Naive thymus-derived CD8-positive, alpha-beta T cell (primary cell): Measurements from ENCODE around the gene KLLN. TPM values are rescaled to one million over a fixed set of nuclear protein-coding genes. Genes with fewer than 3 reads are reported as not detected.
"Not testable (repeated sequence)": the region's sequence is repeated elsewhere in the genome, so short reads cannot be mapped to it uniquely, and the experiment has no call there.

Experiments used
- ATAC-seq, 2 donors: fragments of 150-1000 bp; cut with Tn5 transposase in 1 of 2; sonication (Bioruptor Pico), chemical (Tn5 transposase) in 1 of 2; 1 replicate in 1 of 2; 2 replicates in 1 of 2; pipeline ENCODE4 v1.10.0; 2021; ENCODE audit warnings: mild to moderate bottlenecking in 2 of 2, moderate library complexity in 2 of 2
- POLR2A ChIA-PET: fragments of 350-600 bp; sonication (Branson Sonifier 250); formaldehyde crosslinking; loops from one replicate; lab custom pipeline; 2021; ENCODE audit warnings: antibody characterized with exemption; lab: Charles Lee
- DNase-seq, 10 donors: peaks; one replicate each; pipeline versions ENCODE4 v3.0.0 to v3.0.0-alpha.2; 2020 to 2022
- H3K27ac Mint-ChIP-seq, 10 donors: one replicate each; pipeline ENCODE4 v1.8.0; 2020 to 2022; ENCODE audit warnings: mild to moderate bottlenecking in 10 of 10, mixed read lengths in 10 of 10, moderate library complexity in 4 of 10, inconsistent platforms in 1 of 10
- H3K27me3 Mint-ChIP-seq, 5 donors: one replicate each; pipeline ENCODE4 v1.8.0; 2021 to 2022; ENCODE audit warnings: mixed read lengths in 5 of 5
- H3K36me3 Mint-ChIP-seq, 3 donors: one replicate each; pipeline ENCODE4 v1.8.0; 2020 to 2022; ENCODE audit warnings: mixed read lengths in 3 of 3, mild to moderate bottlenecking in 2 of 3, inconsistent platforms in 1 of 3
- H3K4me1 Mint-ChIP-seq, 4 donors: one replicate each; pipeline ENCODE4 v1.8.0; 2021 to 2022; ENCODE audit warnings: mixed read lengths in 4 of 4
- H3K4me3 Mint-ChIP-seq, 10 donors: one replicate each; pipeline ENCODE4 v1.8.0; 2020 to 2022; ENCODE audit warnings: mild to moderate bottlenecking in 10 of 10, mixed read lengths in 10 of 10, moderate library complexity in 6 of 10, inconsistent platforms in 1 of 10
- H3K9me3 Mint-ChIP-seq, 9 donors: one replicate each; pipeline ENCODE4 v1.8.0; 2020 to 2022; ENCODE audit warnings: mixed read lengths in 9 of 9, mild to moderate bottlenecking in 3 of 9, inconsistent platforms in 1 of 9, moderate library complexity in 1 of 9
- polyA plus RNA-seq, 3 donors: library from polyadenylated mRNA; unstranded; fragments of 300-500 nt; fragmentation: Illumina TruSeq; gene quantifications; one replicate each; pipeline ENCODE4 v1.2.3, GENCODE V29; 2021
- total RNA-seq, 8 experiments: library from RNA in 2 of 8; stranded (reverse) in 2 of 8; gene quantifications; one replicate each; pipeline ENCODE4 v1.2.3 and lab custom pipeline; 2021 to 2026

The KLLN gene
- total and polyA plus RNA-seq, 5 experiments from 2014 or later: 0.08 to 1.7 (median 0.47) TPM

GRCh38 chr10:87880336-87880735, 17.0 kb upstream of the KLLN start:
- Mint-ChIP-seq H3K36me3 (peaks cover 0 to 42% (median 28%) of the 10 kb centered on the region in 3 donors), H3K4me1 (peaks cover 15 to 71% (median 42%) of the 10 kb centered on the region in 4 donors), H3K27ac (peak overlapping the region in 2 of 10 donors; percentile 23 to 29), H3K4me3 (no peak overlapping the region), H3K27me3 (no peaks in the 10 kb centered on the region), H3K9me3 (peaks cover 0 to 8% (median 0%) of the 10 kb centered on the region in 9 donors)
- POLR2A ChIA-PET: interaction anchor here (2.1 kb wide), 1 partner anchor 18 kb away, joined by 8 read pairs; no protein-coding TSS in a partner anchor
- ATAC-seq (no peak), DNase-seq (no peak)

DNA sequence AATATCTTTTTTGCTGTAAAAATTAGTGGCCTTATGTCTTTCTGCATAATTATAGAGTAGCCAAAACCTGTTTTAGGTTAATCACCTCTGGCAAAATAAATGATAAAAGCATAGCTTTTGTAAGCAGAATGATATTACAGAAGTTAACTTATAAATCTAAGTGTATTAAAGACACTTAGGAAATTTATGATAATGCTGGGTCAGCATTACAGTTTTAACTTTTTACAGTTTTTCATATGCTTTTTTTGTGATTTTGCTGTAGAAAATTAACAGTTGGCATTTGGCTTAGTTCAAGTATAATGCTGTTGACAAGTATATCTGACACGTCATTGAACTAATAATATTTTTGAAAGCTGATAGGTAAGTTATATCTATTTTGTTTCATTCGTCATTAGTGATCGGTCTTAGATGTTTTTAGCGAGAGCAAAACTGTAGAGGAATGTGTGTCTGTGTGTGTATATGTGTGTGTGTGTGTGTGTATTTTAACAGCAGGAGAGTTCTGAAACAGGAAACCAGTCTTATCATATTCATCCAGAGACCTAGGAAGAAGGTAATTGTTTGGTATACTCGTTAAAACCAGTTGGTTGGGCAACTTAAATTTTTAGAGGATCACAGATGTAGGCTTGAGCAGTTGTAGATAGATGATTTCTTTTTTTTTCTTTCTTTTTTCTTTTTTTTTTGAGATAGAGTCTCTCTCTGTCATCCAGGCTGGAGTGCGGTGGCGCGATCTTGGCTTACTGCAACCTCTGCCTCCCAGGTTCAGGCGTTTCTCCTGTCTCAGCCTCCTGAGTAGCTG, 15.5 kb upstream of the KLLN start:
- Mint-ChIP-seq H3K27ac (peak overlapping the region in 3 of 10 donors; percentile 12 to 63 (median 27)), H3K36me3 (peaks cover 0 to 45% (median 28%) of the 10 kb centered on the region in 3 donors), H3K4me1 (peaks cover 17 to 85% (median 48%) of the 10 kb centered on the region in 4 donors), H3K9me3 (peaks cover 0 to 8% (median 0%) of the 10 kb centered on the region in 9 donors), H3K4me3 (peak overlapping the region in 4 of 10 donors; percentile 5 to 40 (median 17)), H3K27me3 (no peaks in the 10 kb centered on the region)
- POLR2A ChIA-PET: interaction anchor here (2.1 kb wide), 1 partner anchor 16 kb away, joined by 8 read pairs; no protein-coding TSS in a partner anchor
- no peak for DNase-seq
- ATAC-seq: no peak

DNA sequence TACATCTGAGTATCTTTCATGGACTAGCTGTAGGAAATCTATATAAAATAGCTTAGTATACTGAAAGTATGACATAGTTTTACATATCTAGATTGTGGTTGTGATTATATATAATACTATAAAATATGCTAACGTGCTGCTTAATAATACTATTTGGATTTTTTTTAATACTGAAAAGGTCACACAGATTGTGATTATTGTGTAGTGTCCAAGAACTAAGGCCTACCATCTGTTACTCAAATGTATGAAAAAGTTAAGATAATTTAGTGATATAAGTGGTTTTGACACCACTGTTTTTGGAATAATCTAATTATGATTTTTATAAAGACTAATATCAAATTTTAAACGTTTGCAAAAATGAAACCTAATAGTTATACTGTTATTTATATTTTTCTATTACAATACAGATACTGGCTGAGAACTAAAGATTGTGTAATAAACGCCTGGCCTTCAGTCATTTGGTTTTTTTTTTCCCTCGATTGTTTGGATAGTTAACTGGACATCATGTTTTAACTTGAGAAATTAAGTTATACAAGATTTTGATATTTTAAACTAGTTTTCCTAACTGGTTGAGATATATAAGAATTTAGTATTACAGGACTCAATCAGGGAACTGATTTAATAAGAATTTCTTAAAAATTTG, 12.7 kb upstream of the KLLN start:
- Mint-ChIP-seq H3K36me3 (peaks cover 0 to 47% (median 15%) of the 10 kb centered on the region in 3 donors), H3K4me3 (peak overlapping the region in 1 of 10 donors; percentile 43), H3K27me3 (no peaks in the 10 kb centered on the region), H3K4me1 (peaks cover 16 to 89% (median 55%) of the 10 kb centered on the region in 4 donors), H3K9me3 (peaks cover 0 to 5% (median 0%) of the 10 kb centered on the region in 9 donors), H3K27ac (peak overlapping the region in 1 of 10 donors; percentile 31)
- POLR2A ChIA-PET: interaction anchor here (6.1 kb wide), 1 partner anchor 13 kb away, joined by 40 read pairs; the partner anchor contains the start of genes KLLN and PTEN
- ATAC-seq: no peak
- DNase-seq: no peak

DNA sequence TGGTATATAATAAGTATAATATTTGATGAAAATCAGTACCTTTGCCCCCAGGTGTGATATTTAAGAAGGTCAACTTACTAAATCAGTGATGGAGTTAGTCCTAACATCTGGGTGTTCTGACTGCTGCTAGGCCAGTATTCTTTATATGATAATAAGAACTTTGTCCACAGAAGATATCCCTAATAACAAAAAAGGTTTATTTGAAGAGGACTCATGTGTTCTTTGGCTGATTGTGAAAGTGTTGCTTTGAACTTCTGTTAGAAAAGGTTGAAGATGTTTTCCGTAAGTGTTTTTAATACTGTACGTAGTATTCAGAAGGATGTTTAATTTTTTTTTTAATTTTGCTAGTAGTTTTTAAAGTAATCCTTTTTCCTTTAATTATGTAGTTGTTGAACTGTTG, 10.3 kb upstream of the KLLN start:
- DNase-seq (no peak), ATAC-seq (no peak)
- H3K27ac Mint-ChIP-seq: peak overlapping the region in 5 of 10 donors; percentile 7 to 74 (median 38)
- POLR2A ChIA-PET: interaction anchor here (6.1 kb wide), 1 partner anchor 11 kb away, joined by 40 read pairs; the partner anchor contains the start of genes KLLN and PTEN
- peaks cover 18 to 90% (median 62%) of the 10 kb centered on the region in 4 donors for H3K4me1 Mint-ChIP-seq
- H3K4me3 Mint-ChIP-seq: peak overlapping the region; percentile 7 to 63 (median 42)
- peaks cover 0 to 44% (median 2%) of the 10 kb centered on the region in 3 donors for H3K36me3 Mint-ChIP-seq
- no peaks in the 10 kb centered on the region for H3K27me3 Mint-ChIP-seq
- H3K9me3 Mint-ChIP-seq: no peaks in the 10 kb centered on the region

- no peak for DNase-seq
- peaks cover 0 to 42% (median 5%) of the 10 kb centered on the region in 3 donors for H3K36me3 Mint-ChIP-seq
- H3K27me3 Mint-ChIP-seq: no peaks in the 10 kb centered on the region
- ATAC-seq: no peak
- peaks cover 21 to 92% (median 60%) of the 10 kb centered on the region in 4 donors for H3K4me1 Mint-ChIP-seq
- POLR2A ChIA-PET: interaction anchor here (6.1 kb wide), 1 partner anchor 10 kb away, joined by 40 read pairs; the partner anchor contains the start of genes KLLN and PTEN
- peak overlapping the region in 7 of 10 donors; percentile 3 to 45 (median 34) for H3K4me3 Mint-ChIP-seq
- peak overlapping the region in 4 of 10 donors; percentile 11 to 40 (median 27) for H3K27ac Mint-ChIP-seq
- no peaks in the 10 kb centered on the region for H3K9me3 Mint-ChIP-seq
Measured at GRCh38 chr10:87872828-87873227, 9.5 kb upstream of the KLLN start.

DNA sequence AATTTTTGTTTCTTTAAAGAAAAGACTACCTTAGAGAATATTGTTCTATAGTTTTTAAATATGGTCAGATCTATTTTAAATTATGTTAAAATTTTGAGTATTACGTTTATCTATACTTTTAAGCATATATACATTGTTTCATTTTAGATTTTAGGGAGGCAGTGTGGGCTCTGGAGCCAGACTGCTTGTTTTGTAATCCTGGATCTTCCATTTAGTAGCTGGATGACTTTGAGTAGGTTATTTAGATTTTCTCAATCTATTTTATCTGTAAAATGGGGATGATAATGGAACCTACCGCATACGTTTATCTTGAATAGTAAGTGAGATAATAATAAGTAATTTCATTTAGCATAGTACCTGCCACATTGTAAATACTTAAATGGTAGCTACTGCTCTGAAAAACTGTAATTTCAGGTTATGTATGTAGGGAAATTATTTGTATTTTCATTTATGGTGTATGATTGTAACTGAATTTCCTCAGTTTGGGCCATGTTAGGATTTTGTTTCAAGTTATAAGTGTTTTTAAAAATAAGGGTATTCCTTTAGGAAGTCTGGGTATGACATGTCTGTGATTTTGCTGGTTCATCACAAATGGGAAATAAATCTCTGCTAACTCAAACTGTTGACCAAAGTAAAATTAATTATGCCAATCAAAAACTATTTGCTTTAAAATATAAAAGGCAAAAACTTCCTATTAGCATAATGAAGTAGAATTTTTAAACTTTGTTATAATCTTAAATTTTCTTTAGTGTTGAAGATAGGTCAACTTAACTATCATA, 6.6 kb upstream of the KLLN start:
- ATAC-seq (no peak), DNase-seq (no peak)
- no peaks in the 10 kb centered on the region for H3K27me3 Mint-ChIP-seq
- H3K4me3 Mint-ChIP-seq: peak overlapping the region in 8 of 10 donors; percentile 12 to 93 (median 34)
- peak overlapping the region in 3 of 10 donors; percentile 4 to 50 (median 27) for H3K27ac Mint-ChIP-seq
- H3K4me1 Mint-ChIP-seq: peaks cover 28 to 92% (median 68%) of the 10 kb centered on the region in 4 donors
- peaks cover 0 to 43% (median 5%) of the 10 kb centered on the region in 3 donors for H3K36me3 Mint-ChIP-seq
- POLR2A ChIA-PET: interaction anchor here (0.6 to 6.1 kb wide), 2 partner anchors 7 to 50 kb away, joined by 4 to 40 read pairs; partner anchors contain the start of genes KLLN and PTEN
- no peaks in the 10 kb centered on the region for H3K9me3 Mint-ChIP-seq

DNA sequence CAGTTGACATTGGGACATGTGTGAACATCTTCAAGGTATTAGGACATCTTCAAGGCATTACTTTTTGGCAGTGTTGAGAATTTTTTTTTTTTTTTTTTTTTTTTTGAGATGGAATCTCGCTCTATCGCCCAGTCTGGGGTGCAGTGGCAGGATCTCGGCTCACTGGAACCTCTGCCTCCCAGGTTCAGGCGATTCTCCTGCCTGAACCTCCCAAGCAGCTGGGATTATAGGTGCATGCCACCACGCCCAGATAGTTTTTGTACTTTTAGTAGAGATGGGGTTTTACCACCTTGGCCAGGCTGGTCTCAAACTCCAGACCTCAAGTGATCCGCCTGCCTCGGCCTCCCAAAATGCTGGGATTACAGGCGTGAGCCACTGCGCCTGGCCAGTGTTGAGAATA, 5.8 kb upstream of the KLLN start:
- H3K27me3 Mint-ChIP-seq, H3K9me3 Mint-ChIP-seq, DNase-seq, ATAC-seq: not testable (repeated sequence)
- POLR2A ChIA-PET: interaction anchor here (0.6 kb wide), 1 partner anchor 50 kb away, joined by 4 read pairs; no protein-coding TSS in a partner anchor
- Mint-ChIP-seq H3K4me1 (peaks cover 32 to 84% (median 68%) of the 10 kb centered on the region in 4 donors), H3K27ac (peak overlapping the region in 3 of 10 donors; percentile 22 to 94 (median 40)), H3K4me3 (peak overlapping the region; percentile 42 to 99 (median 78)), H3K36me3 (peaks cover 5 to 43% (median 7%) of the 10 kb centered on the region in 3 donors)

DNA sequence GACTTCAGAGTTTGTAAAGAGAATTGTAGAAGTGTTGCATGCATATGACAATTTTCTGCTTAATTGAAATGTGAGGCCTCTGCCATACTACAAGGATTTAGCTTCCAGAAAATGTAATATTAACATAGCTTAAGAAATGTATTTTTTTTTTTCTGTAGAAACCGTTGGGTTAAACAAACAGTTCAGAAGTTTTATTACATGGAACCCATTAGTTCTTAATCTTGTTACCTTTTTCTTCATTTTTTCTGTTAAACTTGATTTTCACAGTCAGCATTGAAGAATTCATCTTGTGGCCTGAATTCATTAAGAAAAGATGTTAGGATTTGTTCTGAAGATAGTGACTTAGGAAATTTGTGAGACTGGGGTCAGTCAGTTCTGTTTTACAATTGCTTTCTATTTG, 4.9 kb upstream of the KLLN start:
- POLR2A ChIA-PET: no interaction called here
- peak overlapping the region in 5 of 10 donors; percentile 13 to 94 (median 31) for H3K27ac Mint-ChIP-seq
- peak overlapping the region; percentile 42 to 99 (median 78) for H3K4me3 Mint-ChIP-seq
- no peak for ATAC-seq
- peaks cover 31 to 76% (median 62%) of the 10 kb centered on the region in 4 donors for H3K4me1 Mint-ChIP-seq
- H3K9me3 Mint-ChIP-seq: no peaks in the 10 kb centered on the region
- peaks cover 5 to 40% (median 7%) of the 10 kb centered on the region in 3 donors for H3K36me3 Mint-ChIP-seq
- no peaks in the 10 kb centered on the region for H3K27me3 Mint-ChIP-seq
- DNase-seq: no peak

DNA sequence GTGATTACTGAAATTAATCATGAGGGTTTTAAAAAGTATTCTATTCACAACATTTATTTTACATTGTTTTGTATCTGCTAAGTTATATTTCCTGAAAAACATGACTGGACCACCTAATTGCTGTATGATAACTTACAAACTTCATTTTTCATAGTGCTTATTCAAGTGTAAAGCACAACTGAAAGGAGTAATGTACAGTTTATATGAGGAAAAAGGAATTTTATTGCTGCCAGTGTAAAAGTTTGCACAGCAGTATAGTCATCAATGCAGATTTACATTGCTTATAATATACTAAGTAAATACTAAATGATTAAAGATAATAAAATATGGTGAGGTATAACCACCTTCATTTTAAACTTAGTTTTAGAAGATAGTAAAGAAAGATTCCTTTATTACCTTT, 4.1 kb upstream of the KLLN start:
- Mint-ChIP-seq H3K36me3 (peaks cover 5 to 35% (median 7%) of the 10 kb centered on the region in 3 donors), H3K9me3 (no peaks in the 10 kb centered on the region), H3K27me3 (peaks cover 0 to 3% (median 0%) of the 10 kb centered on the region in 5 donors), H3K4me3 (peak overlapping the region; percentile 71 to 99 (median 94)), H3K27ac (peak overlapping the region in 6 of 10 donors; percentile 37 to 94 (median 64)), H3K4me1 (peaks cover 27 to 68% (median 55%) of the 10 kb centered on the region in 4 donors)
- POLR2A ChIA-PET: no interaction called here
- ATAC-seq (no peak), DNase-seq (no peak)

DNA sequence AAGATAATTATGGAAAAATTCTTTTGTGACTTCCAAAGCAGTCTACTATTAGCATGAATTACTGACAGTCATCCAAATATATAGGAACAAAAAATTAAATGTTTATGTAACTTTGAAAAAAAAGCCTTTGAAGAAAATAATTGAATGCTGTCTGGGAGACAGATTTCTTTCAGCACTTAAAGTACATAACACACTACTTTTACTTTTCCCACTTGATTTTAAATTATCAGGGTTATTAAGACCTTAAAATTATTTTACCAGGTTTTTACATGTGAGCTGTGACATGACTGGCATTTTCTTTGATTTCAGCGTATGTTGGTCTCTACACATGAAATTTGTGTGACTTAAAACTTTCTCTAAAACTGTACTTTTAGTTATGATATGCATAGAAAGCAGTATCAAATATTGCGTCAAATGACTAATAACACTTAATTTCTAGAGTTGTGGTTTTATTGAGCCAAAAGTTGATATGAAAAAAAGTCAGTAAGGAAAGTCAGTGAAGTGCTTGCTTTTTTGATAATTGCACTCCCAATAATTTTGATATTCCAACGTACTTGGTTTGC, 3.2 kb upstream of the KLLN start:
- DNase-seq (no peak), ATAC-seq (no peak)
- Mint-ChIP-seq H3K4me1 (peaks cover 32 to 70% (median 53%) of the 10 kb centered on the region in 4 donors), H3K36me3 (peaks cover 5 to 33% (median 7%) of the 10 kb centered on the region in 3 donors), H3K4me3 (peak overlapping the region; percentile 89 to 99 (median 94)), H3K27ac (peak overlapping the region in 9 of 10 donors; percentile 4 to 95 (median 72)), H3K9me3 (no peaks in the 10 kb centered on the region), H3K27me3 (peaks cover 0 to 3% (median 0%) of the 10 kb centered on the region in 5 donors)
- POLR2A ChIA-PET: interaction anchor here (1.5 kb wide), 1 partner anchor 225 kb away, joined by 4 read pairs; no protein-coding TSS in a partner anchor
